ENCODE data around the gene SSH2. TPM values are rescaled to one million over a fixed set of nuclear protein-coding genes. Genes with fewer than 3 reads are reported as not detected.

Gene SSH2
- polyA plus RNA-seq, 1 donor from 2014 or later: 16.6 TPM

DNA sequence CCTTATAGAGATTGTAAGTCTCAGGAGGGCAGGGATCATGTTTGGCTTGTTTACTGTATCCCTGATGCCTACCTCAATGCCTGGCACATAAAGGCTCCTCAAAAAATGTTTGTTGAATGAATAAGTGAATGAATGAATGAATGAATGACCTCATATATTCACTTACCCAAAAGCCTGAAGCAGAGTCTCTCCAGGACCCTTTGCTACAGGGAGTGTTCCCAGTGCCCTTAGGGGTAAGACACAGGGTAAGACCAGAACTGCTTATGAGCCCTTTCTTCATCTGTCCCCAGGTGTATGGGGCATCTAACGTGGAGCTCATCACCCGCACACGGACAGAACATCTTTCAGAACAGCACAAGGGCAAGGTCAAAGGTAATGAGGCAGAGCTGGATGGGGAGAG, 319.6 kb downstream of the SSH2 start:
- H4K20me1 ChIP-seq (ENCODE audit: insufficient read depth): no peaks in the 10 kb centered on the region
- no peaks in the 10 kb centered on the region for H3F3A ChIP-seq (ENCODE audit: insufficient read depth, low read length, poor library complexity, severe bottlenecking)
- H3K4me2 ChIP-seq (ENCODE audit: low read length): no peak overlapping the region
- no peak overlapping the region for H3K9ac ChIP-seq (ENCODE audit: low read length)
- no peaks in the 10 kb centered on the region for H3K9me3 ChIP-seq (ENCODE audit: low read length)
- no peak overlapping the region for H3K27ac ChIP-seq (ENCODE audit: low read length)
- H3K9me2 ChIP-seq (ENCODE audit: insufficient read depth, low read length): no peaks in the 10 kb centered on the region
- H3K36me3 ChIP-seq (ENCODE audit: insufficient read depth, low read length): peaks cover 10% of the 10 kb centered on the region
- TF ChIP-seq, protein P1, sequence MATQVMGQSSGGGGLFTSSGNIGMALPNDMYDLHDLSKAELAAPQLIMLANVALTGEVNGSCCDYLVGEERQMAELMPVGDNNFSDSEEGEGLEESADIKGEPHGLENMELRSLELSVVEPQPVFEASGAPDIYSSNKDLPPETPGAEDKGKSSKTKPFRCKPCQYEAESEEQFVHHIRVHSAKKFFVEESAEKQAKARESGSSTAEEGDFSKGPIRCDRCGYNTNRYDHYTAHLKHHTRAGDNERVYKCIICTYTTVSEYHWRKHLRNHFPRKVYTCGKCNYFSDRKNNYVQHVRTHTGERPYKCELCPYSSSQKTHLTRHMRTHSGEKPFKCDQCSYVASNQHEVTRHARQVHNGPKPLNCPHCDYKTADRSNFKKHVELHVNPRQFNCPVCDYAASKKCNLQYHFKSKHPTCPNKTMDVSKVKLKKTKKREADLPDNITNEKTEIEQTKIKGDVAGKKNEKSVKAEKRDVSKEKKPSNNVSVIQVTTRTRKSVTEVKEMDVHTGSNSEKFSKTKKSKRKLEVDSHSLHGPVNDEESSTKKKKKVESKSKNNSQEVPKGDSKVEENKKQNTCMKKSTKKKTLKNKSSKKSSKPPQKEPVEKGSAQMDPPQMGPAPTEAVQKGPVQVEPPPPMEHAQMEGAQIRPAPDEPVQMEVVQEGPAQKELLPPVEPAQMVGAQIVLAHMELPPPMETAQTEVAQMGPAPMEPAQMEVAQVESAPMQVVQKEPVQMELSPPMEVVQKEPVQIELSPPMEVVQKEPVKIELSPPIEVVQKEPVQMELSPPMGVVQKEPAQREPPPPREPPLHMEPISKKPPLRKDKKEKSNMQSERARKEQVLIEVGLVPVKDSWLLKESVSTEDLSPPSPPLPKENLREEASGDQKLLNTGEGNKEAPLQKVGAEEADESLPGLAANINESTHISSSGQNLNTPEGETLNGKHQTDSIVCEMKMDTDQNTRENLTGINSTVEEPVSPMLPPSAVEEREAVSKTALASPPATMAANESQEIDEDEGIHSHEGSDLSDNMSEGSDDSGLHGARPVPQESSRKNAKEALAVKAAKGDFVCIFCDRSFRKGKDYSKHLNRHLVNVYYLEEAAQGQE (IDR thresholded peaks at IDR 0.05; ENCODE audit: borderline replicate concordance): no peak
- no peak for TF ChIP-seq EZH2 (IDR thresholded peaks at IDR 0.05; ENCODE audit: borderline replicate concordance, insufficient read depth, low read length, poor library complexity, severe bottlenecking)
- TF ChIP-seq MXI1 (conservative IDR thresholded peaks at IDR 0.05; ENCODE audit: poor library complexity, severe bottlenecking): no peak
- H2AFZ ChIP-seq (ENCODE audit: low read depth, low read length): no peak overlapping the region
- no peak overlapping the region for H3K4me3 ChIP-seq (ENCODE audit: low read length)
- peaks cover 7% of the 10 kb centered on the region for H3K27me3 ChIP-seq (ENCODE audit: insufficient read depth, low read depth, low read length)
- H3K79me2 ChIP-seq (replicated peaks; ENCODE audit: insufficient read depth, low read length): peaks cover 5% of the 10 kb centered on the region

DNA sequence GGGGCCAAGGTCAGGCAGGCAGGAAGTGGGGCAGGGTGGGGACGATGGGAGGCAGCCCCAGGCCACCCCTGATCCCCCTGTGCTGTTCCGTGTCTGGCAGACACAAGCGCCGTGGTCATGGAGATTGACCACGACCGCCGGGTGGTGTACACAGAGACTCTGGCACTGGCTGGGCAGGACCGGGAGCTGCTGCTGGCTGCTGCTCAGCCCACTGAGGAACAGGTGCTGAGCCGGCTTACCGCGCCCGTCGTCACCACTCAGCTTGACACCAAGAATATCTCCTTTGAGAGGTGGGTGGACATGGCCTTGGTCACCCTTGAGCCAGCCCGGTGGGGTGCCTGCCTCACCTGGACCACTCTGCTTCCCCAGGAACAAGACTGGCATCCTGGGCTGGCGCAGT, 321.0 kb downstream of the SSH2 start:
- peaks cover 6% of the 10 kb centered on the region for H3K79me2 ChIP-seq (replicated peaks; ENCODE audit: insufficient read depth, low read length)
- no peaks in the 10 kb centered on the region for H3K9me2 ChIP-seq (ENCODE audit: insufficient read depth, low read length)
- H3K27ac ChIP-seq (ENCODE audit: low read length): no peak overlapping the region
- TF ChIP-seq, protein P2, sequence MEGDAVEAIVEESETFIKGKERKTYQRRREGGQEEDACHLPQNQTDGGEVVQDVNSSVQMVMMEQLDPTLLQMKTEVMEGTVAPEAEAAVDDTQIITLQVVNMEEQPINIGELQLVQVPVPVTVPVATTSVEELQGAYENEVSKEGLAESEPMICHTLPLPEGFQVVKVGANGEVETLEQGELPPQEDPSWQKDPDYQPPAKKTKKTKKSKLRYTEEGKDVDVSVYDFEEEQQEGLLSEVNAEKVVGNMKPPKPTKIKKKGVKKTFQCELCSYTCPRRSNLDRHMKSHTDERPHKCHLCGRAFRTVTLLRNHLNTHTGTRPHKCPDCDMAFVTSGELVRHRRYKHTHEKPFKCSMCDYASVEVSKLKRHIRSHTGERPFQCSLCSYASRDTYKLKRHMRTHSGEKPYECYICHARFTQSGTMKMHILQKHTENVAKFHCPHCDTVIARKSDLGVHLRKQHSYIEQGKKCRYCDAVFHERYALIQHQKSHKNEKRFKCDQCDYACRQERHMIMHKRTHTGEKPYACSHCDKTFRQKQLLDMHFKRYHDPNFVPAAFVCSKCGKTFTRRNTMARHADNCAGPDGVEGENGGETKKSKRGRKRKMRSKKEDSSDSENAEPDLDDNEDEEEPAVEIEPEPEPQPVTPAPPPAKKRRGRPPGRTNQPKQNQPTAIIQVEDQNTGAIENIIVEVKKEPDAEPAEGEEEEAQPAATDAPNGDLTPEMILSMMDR (IDR thresholded peaks at IDR 0.05; ENCODE audit: poor library complexity, severe bottlenecking): no peak
- TF ChIP-seq MXI1 (conservative IDR thresholded peaks at IDR 0.05; ENCODE audit: poor library complexity, severe bottlenecking) (no peak), TAF1 (IDR thresholded peaks at IDR 0.05; ENCODE audit: low read depth) (no peak), EZH2 (IDR thresholded peaks at IDR 0.05; ENCODE audit: borderline replicate concordance, insufficient read depth, low read length, poor library complexity, severe bottlenecking) (no peak), SMC3 (conservative IDR thresholded peaks at IDR 0.05; ENCODE audit: poor library complexity) (no peak), EP300 (conservative IDR thresholded peaks at IDR 0.05; ENCODE audit: poor library complexity, severe bottlenecking) (no peak), RAD21 (conservative IDR thresholded peaks at IDR 0.05) (no peak), POLR2AphosphoS5 (IDR thresholded peaks at IDR 0.05) (no peak)
- TF ChIP-seq, protein P1 (IDR thresholded peaks at IDR 0.05; ENCODE audit: borderline replicate concordance): no peak
- no peaks in the 10 kb centered on the region for H3K27me3 ChIP-seq (ENCODE audit: insufficient read depth, low read depth, low read length)
- no peak overlapping the region for H3K9ac ChIP-seq (ENCODE audit: low read length)
- H2AFZ ChIP-seq (ENCODE audit: low read depth, low read length): no peak overlapping the region
- no peaks in the 10 kb centered on the region for H3F3A ChIP-seq (ENCODE audit: insufficient read depth, low read length, poor library complexity, severe bottlenecking)
- H3K9me3 ChIP-seq (ENCODE audit: low read length): no peaks in the 10 kb centered on the region
- H3K4me2 ChIP-seq (ENCODE audit: low read length): no peak overlapping the region
- no peaks in the 10 kb centered on the region for H4K20me1 ChIP-seq (ENCODE audit: insufficient read depth)
- no peak overlapping the region for H3K4me3 ChIP-seq (ENCODE audit: low read length)
- H3K36me3 ChIP-seq (ENCODE audit: insufficient read depth, low read length): peaks cover 10% of the 10 kb centered on the region

Measured in neural cell (in vitro differentiated cells).